Measurements from ENCODE around the gene HS2ST1.
A peak's percentile ranks its signal among the peaks of the same experiment; 100 is the strongest.
"Not testable (repeated sequence)": the region's sequence is repeated elsewhere in the genome, so short reads cannot be mapped to it uniquely, and the experiment has no call there.

HS2ST1 gene

DNA sequence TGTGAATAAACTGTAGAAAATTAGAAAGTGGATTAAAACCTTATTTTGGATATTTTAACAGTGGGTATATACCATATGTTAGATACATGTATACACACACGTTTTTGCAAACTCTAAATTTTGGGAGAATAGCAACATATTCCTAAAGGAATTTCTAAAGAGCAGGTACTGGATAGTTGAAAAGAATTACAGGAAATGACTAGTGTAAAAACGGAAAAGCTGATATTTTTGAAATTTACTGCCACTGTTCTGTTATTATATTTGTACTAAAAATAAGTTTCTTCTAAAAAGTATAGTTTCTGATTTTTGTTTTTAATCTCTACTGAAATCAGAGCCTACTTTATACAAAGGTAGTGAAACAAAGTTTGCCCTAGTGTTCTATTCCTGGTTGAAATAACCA, 114.1 kb downstream of the HS2ST1 start:
- no peak for DNase-seq

DNA sequence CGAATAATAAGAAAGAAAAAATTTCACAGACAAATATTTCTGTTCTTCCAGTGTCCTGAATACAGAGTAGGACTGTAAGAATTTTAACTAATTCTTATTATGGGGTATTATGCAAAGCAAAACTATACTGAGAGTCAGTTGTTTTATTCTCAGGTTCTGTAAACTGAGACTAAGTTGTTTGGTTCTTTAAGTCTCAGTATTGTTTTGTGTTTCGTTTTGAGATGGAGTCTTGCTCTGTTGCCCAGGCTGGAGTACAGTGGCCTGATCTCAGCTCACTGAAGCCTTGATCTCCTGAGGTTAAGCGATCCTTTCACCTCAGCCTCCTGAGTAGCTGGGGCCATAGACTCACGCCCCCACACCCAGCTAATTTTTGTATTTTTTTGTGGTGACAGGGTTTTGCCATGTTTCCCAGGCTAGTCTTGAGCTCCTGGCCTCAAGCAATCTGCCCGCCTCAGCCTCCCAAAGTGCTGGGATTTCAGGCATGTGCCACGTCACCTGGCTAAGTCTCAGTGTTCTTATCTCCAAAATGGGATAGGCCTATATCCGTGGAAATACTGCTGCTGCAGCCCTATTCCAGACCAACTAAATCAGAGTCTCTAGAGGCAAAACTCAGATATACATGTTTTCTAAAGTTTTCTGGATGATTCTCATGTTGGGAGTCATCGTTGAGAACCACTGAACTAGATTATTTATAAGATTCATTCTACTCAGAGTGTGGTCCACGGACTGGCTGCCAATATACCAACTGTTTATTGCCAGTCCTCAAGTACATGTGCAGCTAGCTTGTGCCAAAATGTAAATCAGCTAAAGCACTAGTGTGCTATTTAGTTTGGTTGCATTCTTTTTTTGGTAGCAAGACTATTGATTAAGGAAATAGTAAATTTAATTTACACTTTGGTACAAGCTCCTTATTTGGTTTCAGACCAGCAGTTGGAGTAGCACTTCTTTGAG, 116.6 kb downstream of the HS2ST1 start:
- no peak for DNase-seq

DNA sequence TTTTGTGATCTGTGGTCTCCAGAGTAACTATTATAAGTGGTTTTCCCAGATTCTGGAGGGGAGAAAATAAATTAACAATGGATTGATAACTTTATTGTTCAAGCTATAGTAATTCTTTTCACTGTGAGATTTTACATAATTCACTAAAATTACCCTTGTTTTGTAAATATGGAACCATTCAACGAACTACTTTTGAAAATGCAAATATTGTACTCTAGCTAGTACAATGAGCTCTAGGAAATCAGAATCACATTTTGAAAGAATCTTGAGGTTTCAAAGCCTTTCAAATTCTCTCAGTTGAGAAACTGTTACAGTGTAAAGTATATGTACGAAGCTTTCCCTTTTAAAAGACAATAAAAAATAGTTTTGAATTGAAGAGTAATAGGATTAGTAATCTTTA, 119.9 kb downstream of the HS2ST1 start:
- no peak for DNase-seq

DNA sequence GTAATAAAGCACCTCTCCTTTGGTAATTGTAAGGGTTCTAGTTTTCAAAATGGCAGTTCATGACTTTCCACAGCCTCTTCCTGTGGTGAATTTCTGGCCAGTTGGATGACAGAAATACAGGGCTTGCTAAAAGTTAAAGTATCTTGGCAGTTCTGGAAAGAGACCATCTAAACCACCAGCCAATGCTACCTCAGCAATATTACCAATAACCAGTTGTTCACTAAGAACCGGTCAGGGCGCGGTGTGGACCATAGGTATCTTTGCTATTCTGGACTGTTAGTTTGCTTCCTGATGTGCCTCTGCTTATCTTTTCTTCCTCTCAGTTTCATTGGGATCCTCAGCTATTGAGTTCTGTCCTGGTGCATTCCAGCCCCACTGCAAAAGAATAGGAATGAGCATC, 124.7 kb downstream of the HS2ST1 start:
- DNase-seq, result no peak

DNA sequence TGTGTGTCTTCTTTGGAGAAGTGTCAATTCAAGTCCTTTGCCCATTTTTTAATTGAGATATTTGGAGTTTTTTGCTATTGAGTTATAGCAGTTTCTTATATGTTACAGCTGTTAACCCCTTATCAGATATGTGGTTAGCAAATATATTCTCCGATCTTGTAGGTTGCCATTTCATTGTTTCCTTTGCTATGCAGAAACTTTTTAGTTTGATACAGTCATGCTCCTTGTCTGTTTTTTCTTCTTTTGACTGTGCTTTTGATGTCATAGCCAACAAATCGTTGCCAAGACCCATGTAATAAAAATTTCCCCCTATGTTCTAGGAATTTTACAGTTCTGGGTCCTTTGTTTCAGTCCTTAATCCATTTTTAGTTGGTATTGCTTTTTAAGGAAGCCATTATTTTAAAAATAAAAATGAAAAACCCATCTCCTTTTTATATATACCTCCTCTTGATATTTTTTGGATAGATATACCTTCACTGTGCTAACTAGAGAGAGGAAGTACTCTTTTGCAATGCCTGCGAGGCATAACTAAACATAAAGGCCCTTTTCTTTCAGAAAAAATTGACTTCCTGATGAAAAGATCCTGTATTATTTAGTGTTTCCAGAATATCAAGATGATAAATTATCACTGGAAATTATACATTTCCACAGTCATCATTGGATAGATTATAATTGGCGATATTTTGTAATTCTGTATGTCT, 127.8 kb downstream of the HS2ST1 start:
- no peak for DNase-seq

DNA sequence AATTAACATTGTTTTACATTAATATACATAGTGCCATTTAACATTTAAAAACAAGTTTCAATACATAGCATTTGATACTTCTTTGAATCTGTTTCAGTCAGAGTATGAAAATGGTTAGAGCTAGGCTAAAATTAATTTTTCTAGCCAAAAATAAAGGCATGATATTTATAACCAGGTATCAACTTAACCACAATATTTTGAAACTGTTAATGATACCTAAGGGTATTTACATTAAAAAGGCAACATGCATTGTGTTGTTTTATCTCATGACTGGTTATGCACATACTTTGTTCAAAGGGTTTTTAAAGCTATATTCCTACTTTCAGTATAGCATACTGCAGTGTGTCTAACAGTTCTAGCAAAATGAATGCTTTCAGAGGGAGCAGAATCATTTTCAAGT, 130.0 kb downstream of the HS2ST1 start:
- no peak for DNase-seq

DNA sequence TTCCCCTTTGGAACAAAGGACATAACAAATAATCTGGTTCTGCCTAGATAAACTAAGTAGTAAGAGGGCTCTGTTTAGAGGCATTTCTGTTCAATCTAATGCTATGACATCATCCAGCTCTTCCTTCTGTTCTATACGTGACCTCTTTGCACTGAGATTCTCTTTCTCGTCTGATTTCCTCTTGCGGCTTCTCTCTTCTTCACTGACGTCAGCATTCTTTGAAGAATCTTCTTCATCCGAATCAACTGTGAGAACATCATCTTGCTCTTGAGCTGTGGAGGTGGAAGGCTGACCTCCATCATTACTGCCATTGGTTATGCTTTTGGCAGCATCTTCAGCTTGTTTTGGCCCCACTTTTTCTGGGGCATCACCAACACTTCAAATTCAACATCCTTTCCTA, 130.4 kb downstream of the HS2ST1 start:
- peak; percentile 48 to 60 for DNase-seq

DNA sequence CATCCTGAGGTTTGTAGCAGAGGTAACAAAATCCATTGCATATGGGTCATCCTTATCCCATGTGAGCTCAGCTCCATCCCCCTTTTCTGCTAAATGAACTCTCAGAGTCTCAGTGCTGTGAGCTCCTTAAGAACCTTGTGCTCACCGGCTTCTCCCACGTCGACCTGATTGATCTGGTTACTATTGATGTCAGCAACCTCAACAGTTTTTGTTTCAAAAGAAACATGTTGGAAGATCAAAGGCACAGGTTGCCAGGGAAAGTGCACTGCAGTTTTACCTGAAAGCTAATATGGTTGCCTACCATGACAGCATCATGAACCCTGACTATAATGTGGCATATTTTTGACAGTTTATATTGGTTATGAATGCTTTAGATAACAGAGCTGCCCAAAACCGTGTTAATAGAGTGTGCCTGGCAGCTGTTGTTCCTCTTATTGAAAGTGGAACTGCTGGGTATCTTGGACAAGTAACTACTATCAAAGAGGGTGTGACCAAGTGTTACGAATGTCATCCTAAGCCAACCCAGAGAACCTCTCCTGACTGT, 131.4 kb downstream of the HS2ST1 start:
- DNase-seq, result peak; percentile 53 to 68

DNA sequence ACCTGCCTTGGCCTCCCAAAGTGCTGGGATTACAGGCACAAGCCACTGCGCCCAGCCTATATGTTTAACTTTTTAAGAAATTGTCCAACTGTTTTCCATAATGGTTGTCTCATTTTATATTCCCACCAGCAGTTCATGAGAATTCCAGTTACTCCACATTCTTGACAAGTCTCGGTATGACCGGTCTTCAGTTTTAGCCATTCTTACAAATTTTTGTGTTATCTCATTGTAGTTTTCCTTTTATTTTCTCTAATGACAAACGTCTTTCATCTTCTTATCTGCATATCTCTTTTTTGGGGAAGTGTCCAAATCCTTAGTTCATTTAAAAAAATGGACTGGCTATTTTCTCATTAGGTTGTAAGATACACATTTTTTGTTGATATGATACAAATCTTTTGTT, 132.5 kb downstream of the HS2ST1 start:
- DNase-seq, result no peak

DNA sequence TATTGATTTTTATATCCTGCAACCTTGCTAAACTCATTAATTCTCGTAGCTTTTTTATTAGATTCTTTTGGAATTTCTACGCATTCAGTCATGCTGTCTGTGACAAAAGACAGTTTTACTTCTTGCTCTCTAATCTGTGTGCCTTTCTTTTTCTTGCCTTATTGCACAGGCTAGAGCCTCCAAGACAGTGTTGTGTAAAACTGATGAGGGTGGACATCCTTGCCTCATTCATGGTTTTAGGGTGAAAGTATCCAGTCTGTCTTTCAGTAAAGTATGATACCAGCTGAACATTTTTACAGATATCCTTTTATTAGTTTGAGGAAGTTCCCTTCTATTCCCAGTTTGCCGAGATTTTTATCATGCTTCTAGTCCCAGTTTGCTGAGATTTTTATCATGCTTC, 133.8 kb downstream of the HS2ST1 start:
- no peak for DNase-seq

DNA sequence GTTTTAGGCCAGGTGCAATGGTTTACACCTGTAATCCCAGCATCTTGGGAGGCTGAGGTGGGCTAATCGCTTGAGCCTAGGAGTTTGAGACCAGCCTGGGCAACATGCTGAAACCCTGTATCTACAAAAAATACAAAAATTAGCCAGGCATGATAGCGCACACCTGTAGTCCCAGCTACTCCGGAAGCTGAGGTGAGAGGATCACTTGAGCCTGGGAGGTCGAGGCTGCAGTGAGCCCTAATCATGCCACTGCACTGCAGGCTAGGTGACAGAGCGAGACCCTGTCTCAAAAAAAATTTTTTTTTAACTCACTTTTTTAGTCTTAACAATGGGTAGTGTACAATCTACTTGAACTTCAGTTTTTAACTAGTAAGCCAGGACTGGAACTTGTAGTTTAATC, 137.5 kb downstream of the HS2ST1 start:
- no peak for DNase-seq

DNA sequence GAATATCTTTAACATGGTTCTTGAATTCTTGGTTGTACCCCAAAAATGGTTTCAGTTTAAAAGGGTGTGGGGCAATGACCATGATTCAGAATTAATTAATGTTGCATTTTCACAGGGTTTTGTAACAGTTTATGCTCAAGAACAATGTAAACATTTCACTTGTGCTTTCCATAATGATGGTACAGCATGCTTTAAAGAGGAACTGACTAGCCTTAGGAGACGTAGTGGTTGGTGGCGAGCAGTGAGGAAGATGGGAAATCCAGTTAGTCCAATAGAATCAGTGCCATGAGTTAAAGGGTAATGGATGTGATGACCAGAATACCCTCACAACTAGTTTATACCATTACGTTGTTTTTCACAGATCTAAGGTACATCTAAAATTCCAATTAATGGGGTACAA, 138.0 kb downstream of the HS2ST1 start:
- DNase-seq, result no peak

DNA sequence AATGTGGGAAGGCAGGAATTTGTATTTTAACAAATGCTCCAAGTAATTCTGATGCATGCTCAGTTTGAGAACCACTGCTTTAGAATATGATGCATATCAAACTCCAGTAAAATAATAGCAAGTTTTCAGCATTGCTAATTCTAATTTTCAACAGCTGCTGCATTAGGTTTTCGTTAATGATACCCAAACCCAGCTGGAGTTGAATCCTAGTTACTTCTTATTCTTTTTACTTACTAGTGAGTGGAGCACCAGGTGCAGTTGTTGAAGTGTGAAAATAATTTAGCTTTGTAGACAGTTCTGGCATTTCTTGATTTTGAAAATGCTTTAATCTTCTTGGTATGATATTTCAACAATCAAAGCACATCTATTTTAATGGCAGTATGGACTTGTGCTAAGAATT, 138.5 kb downstream of the HS2ST1 start:
- no peak for DNase-seq

DNA sequence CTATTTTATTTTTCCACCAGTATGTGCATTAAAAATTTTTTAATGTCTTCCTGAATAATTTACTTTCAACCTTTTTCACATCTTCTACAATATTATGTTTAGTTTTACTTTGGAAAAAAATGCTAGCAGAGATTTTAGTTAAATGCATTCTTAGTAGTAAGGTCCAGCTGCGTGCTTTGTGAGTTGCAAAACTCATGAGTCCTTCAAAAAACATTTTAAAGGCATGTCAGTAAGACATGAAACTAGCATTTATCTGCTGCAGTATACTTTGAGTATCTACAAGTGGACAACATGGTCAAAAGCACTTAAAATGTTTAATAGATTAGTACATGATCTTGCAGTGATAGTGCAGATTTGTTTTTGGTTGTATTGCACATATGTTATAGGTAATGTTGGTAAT, 139.0 kb downstream of the HS2ST1 start:
- DNase-seq, result no peak

DNA sequence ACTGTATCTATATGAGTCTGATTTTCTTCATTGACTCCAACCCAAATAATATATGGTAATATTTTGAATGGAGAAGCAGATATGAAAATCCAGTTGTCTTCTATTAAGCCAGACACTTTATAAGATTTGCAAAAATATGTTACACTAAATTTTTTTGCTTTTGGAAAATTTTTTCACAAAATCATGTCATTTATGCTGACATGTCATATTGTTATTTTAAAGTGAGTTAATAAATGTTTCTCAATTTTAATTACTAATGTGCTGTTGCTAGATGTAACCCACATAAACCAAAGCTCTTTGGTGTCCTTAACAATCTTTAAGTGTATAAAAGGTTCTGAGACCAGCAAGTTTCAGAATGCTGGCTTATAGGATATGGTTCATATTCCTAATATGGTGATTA, 142.5 kb downstream of the HS2ST1 start:
- DNase-seq, result no peak

DNA sequence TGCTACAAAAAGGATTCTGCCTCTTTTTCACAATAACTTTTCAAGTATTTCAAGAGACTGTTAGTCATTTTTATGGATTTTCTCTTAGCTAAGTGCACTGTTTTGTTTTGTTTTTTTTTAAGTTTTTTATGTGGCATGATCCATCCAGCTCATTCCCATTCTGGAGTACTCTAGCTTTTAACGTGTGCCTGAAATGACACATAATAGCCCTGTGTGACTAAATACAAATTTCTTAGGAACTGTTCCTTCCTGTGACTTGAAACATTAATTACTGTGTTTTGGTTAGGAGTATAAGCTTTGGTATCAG, 143.9 kb downstream of the HS2ST1 start:
- DNase-seq, result no peak

DNA sequence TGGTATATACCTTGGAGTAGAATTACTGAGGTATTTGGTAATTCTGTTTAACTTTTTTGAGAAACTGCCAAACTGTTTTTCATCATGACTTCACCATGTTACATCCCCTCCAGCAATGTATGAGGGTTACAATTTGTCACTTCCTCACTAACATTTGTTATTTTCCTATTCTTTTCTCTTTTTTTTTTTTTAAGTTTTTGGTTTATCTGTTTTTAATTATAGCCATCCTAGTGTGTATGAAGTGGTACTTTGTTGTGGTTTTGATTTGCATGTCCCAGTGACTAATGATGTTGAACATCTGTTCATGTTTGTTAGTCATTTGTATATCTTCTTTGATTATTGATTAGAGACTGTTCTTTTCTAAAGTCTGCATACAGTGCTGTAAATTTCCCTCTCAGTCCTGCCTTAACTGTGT, 147.3 kb downstream of the HS2ST1 start:
- no peak for DNase-seq

DNA sequence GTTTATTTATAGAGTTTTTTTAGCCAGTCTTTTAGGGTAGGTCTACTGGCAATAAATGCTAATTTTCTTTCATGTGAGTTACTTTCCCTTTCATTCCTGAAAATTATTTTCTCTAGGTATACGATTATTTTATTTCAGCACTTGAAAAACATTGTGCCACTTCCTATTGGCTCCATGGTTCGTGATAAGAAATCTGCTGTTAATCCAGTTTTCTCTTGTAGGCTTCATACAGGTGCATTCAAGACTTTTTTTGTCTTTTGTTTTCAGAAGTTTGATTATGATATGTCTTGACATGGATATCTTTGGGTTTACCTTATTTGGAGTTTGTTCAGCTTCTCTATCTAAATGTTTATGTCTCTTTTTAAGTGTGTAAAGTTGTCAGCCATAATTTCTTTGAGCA, 148.3 kb downstream of the HS2ST1 start:
- no peak for DNase-seq

DNA sequence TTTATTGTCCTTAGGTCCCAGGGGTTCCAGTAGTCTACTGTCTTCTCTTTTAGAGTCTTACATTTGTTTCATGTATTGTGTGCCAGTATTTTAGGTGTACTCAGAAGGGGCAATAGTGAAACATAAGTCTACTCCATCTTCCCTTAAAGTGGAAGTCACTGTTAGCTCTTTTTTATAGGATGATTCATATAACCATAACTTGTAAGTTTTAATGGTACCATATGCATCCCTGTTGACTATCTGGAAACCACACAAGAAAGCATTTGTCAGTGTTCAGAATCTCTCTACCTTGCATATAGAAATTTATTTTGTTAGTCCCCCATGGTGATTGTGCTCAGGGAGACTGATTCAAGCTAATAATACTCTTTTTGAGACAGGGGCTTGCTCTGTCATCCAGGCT, 149.9 kb downstream of the HS2ST1 start:
- no peak for DNase-seq

DNA sequence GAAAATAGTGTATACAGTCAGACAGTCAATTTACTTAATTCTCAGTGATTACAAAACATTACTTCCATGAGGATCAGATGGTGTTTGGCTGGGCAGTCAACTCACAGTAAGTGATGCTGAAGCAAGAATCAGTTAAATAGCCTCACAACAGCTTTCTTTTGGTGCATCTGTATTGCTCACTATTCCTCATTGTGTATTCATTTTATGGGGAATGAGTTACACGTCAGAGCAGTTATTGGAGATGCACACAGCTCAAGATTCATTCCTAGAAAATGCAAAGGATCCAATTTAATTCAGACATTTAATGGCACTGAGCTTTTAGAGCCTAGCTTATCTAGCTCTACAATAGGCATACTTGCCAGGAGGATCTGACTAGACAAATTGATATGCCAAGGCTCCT, 150.6 kb downstream of the HS2ST1 start:
- no peak for DNase-seq

DNA sequence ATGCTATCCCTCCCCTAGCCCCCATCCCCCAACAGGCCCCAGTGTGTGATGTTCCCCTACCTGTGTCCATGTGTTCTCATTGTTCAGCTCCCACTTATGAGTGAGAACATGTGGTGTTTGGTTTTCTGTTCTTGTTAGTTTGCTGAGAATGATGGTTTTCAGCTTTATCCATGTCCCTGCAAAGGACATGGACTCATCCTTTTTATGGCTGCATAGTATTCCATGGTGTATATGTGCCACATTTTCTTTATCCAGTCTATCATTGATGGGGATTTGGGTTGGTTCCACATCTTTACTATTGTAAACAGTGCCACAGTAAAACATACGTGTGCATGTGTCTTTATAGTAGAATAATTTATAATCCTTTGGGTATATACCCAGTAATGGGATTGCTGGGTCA, 152.3 kb downstream of the HS2ST1 start:
- DNase-seq, result not testable (repeated sequence)

DNA sequence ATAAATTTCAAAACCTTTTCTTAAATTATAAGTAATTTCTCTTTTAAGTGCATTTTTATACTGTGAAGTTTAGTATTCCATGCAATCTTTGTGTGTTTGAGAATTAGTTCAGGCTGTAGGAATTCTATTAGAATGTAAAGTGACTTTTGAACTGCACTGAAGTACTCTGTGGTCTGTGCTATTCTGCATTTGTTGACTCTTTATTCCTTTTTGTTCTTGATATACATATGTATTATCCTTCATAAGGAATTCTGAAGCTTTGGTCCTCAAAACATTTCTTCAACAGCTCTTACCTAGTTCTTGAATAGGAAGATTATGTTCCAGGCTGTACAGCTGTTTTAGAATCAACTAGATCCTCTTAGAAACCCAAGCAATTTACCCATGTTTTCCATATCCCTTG, 158.0 kb downstream of the HS2ST1 start:
- DNase-seq, result no peak

DNA sequence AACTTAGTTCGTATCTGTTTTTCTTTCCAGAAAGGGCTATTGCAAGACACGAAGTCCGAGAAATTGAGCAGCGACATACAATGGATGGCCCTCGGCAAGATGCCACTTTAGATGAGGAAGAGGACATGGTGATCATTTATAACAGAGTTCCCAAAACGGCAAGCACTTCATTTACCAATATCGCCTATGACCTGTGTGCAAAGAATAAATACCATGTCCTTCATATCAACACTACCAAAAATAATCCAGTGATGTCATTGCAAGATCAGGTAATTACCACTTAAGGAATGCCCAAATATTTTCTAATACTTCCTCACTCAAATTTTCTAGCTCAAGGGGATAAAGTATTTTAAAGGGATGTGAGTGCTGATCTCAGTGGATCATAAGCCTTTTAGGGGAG, 158.5 kb downstream of the HS2ST1 start:
- no peak for DNase-seq
